Tracheal epithelial cell (primary cell): ENCODE results near the gene SCOC. TPM values are rescaled to one million over a fixed set of nuclear protein-coding genes. Genes with fewer than 3 reads are reported as not detected.

Source experiments
- total RNA-seq: library from RNA; depleted of rRNA; stranded (reverse); fragments of >200 nt; gene quantifications from 2 replicates; pipeline ENCODE4 v1.2.1, GENCODE V29; 2014

Gene SCOC
- total RNA-seq: 60.2 and 86.1 TPM in 2 replicates

DNA sequence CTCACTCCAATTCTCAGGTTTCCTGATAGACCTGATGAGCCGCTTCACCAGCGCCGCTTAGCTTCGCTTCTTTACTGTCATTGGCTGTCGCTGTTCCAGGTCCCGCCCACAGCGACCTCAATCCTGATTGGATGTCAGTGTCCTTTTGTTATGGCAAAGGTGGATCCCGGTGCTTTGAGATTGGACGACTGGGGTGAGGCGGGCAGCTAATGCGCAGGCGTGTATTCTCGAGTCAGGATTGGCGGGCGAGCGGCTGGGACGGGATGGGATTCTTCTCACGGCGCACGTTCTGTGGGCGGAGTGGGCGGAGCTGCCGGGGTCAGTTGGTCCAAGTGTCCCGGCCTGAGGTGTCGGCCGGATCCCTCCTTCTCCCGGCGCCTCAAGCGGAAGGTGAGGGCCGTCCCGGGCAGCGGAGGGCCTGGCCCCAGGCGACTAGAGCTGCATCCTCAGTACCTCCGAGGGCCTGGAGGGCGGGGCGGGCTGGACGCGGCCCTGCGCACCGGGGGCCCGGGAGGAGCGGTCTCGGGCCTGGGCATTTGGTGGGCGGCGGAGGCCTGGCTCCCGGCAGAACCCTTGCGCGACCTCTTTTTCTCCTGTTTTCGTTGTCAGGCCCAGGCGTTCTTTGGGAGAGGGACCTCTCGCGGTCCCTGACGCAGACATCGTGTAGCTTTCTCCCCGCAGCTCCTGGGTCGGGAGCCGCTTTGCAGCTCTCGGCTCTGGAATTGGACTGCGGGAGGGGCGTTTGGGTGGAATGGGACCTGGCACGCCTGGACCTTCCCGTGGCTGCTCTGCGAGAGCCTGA is at the start of gene SCOC:
SCOC (plus strand) TSS at position 319 of the 802 bp plus-strand sequence. CDS start 5,525 bp downstream, outside the sequence.

DNA sequence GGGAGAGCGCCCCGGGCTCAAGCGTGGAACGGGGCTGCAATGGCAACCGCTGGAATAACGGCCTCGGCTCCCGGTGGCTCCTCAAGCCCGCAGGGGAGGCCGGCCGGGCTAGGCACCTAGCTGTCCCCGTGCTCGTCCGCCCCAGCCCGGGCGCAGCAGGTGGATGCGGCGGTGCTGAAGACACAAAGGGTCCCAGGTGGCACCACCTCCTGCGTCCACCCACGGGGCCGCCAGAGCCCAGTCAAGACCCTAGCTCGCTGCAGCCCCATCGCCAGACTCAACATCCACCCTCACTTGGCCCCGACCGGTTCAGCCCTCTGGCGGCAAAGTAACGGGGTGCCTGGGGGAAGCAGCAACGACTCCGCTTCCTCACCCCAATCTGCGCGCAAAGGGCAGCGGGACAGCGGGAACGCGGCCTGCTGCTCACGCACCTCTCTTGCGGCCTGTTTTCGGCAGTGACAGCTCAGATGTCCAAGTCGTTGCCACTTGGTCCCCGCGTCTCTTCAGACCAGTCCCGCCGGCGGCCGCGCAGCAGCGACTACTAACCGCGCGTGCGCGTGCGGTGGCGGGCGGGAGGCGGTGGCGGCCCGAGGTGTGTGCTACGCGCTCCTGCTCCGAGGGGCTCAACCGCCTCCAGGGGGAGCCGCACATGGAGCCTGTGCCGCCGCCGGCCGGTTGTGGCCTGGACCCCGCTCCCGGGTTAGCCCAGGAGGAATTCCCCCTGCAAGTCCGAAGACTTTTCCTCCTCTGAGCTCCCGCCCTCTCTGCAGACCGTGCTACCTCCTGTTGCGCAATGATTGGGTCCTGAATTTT is 53.9 kb downstream of the SCOC start, which contains the start of gene CLGN:
CLGN (minus strand) TSS at position 543 of the 813 bp plus-strand sequence. CDS start 14,570 bp downstream, outside the sequence.

Other genes starting within 250 kb of the SCOC start
- gene MAML3, start 219.5 kb upstream of the SCOC start, total RNA-seq: 0.48 and 1.9 TPM in 2 replicates
- 3.9 and 95.7 TPM in 2 replicates for gene CLGN, start 54.0 kb downstream of the SCOC start, total RNA-seq
- not detected in 2 replicates for gene MGAT4D, start 124.6 kb downstream of the SCOC start, total RNA-seq
- gene ELMOD2, start 150.5 kb downstream of the SCOC start, total RNA-seq: 21.9 and 25.2 TPM in 2 replicates
- gene UCP1, start 195.3 kb downstream of the SCOC start, total RNA-seq: under 0.01 TPM in 1 of 2 replicates, not detected in the other